Measurements from ENCODE around the gene CREB5.

Gene CREB5

GRCh38 chr7:28407651-28408050, 4.7 kb upstream of the CREB5 start:
- DNase-seq: no peak

- DNase-seq: peak; percentile 74
These were observed 4.0 kb upstream of the CREB5 start for GRCh38 chr7:28408105-28408959.

GRCh38 chr7:28408960-28409715, 3.2 kb upstream of the CREB5 start:
- peak; percentile 97 for DNase-seq

GRCh38 chr7:28409716-28410627, 2.3 kb upstream of the CREB5 start:
- no peak for DNase-seq

GRCh38 chr7:28410628-28411531, 1.4 kb upstream of the CREB5 start:
- DNase-seq: no peak

GRCh38 chr7:28413011-28413410, 693 bp downstream of the CREB5 start:
- DNase-seq: no peak

GRCh38 chr7:28414453-28414852, 2.1 kb downstream of the CREB5 start:
- no peak for DNase-seq

- DNase-seq: no peak
These were observed 5.1 kb downstream of the CREB5 start for GRCh38 chr7:28417321-28417940.

GRCh38 chr7:28418311-28418710, 6.0 kb downstream of the CREB5 start:
- DNase-seq: no peak

- no peak for DNase-seq
These were observed 6.6 kb downstream of the CREB5 start for GRCh38 chr7:28418966-28419365.

GRCh38 chr7:28419716-28420115, 7.4 kb downstream of the CREB5 start:
- no peak for DNase-seq

GRCh38 chr7:28423112-28423511, 10.8 kb downstream of the CREB5 start:
- no peak for DNase-seq

- DNase-seq: no peak
These were observed 11.7 kb downstream of the CREB5 start for GRCh38 chr7:28423918-28424514.

- no peak for DNase-seq
These were observed 13.2 kb downstream of the CREB5 start for GRCh38 chr7:28425496-28425895.

GRCh38 chr7:28427236-28427635, 14.9 kb downstream of the CREB5 start:
- DNase-seq: no peak

- no peak for DNase-seq
These were observed 18.3 kb downstream of the CREB5 start for GRCh38 chr7:28430616-28431015.

GRCh38 chr7:28432105-28432504, 19.8 kb downstream of the CREB5 start:
- no peak for DNase-seq

GRCh38 chr7:28433039-28433438, 20.7 kb downstream of the CREB5 start:
- DNase-seq: no peak

- DNase-seq: peak; percentile 16
These were observed 21.4 kb downstream of the CREB5 start for GRCh38 chr7:28433699-28434219.

GRCh38 chr7:28434510-28434909, 22.2 kb downstream of the CREB5 start:
- no peak for DNase-seq

- no peak for DNase-seq
These were observed 22.8 kb downstream of the CREB5 start for GRCh38 chr7:28435152-28435551.
